ENCODE data around the gene FBXO2.

- no peak for TF ChIP-seq SP1 (CRISPR knock-in tag; IDR thresholded peaks at IDR 0.05)
- TF ChIP-seq RBM17 (IDR thresholded peaks at IDR 0.05; ENCODE audit: borderline replicate concordance, low read depth, low read length), result no peak
- TF ChIP-seq, protein P1, sequence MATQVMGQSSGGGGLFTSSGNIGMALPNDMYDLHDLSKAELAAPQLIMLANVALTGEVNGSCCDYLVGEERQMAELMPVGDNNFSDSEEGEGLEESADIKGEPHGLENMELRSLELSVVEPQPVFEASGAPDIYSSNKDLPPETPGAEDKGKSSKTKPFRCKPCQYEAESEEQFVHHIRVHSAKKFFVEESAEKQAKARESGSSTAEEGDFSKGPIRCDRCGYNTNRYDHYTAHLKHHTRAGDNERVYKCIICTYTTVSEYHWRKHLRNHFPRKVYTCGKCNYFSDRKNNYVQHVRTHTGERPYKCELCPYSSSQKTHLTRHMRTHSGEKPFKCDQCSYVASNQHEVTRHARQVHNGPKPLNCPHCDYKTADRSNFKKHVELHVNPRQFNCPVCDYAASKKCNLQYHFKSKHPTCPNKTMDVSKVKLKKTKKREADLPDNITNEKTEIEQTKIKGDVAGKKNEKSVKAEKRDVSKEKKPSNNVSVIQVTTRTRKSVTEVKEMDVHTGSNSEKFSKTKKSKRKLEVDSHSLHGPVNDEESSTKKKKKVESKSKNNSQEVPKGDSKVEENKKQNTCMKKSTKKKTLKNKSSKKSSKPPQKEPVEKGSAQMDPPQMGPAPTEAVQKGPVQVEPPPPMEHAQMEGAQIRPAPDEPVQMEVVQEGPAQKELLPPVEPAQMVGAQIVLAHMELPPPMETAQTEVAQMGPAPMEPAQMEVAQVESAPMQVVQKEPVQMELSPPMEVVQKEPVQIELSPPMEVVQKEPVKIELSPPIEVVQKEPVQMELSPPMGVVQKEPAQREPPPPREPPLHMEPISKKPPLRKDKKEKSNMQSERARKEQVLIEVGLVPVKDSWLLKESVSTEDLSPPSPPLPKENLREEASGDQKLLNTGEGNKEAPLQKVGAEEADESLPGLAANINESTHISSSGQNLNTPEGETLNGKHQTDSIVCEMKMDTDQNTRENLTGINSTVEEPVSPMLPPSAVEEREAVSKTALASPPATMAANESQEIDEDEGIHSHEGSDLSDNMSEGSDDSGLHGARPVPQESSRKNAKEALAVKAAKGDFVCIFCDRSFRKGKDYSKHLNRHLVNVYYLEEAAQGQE (IDR thresholded peaks at IDR 0.05; ENCODE audit: borderline replicate concordance), result no peak
- TF ChIP-seq, protein P1 (CRISPR knock-in tag; IDR thresholded peaks at IDR 0.05; ENCODE audit: low read depth), result no peak
- TF ChIP-seq EHMT2 (IDR thresholded peaks at IDR 0.05), result no peak
- no peak for TF ChIP-seq ZNF263 (CRISPR knock-in tag; IDR thresholded peaks at IDR 0.05; ENCODE audit: borderline replicate concordance)
- no peak for TF ChIP-seq GATA2 (CRISPR knock-in tag; IDR thresholded peaks at IDR 0.05)
- TF ChIP-seq ZKSCAN3 (CRISPR knock-in tag; IDR thresholded peaks at IDR 0.05), result no peak
- TF ChIP-seq ZNF274 (IDR thresholded peaks at IDR 0.05; ENCODE audit: borderline replicate concordance, low read depth, low read length), result no peak
- TF ChIP-seq BCL6 (CRISPR knock-in tag; IDR thresholded peaks at IDR 0.05), result no peak
- no peak for TF ChIP-seq SIN3A (IDR thresholded peaks at IDR 0.05; ENCODE audit: borderline replicate concordance in 2 of 2, control insufficient read depth in 1 of 2, low read depth in 2 of 2, low read length in 2 of 2)
- TF ChIP-seq BHLHE40 (IDR thresholded peaks at IDR 0.05; ENCODE audit: low read length), result no peak
- no peak for TF ChIP-seq ASH1L (IDR thresholded peaks at IDR 0.05; ENCODE audit: borderline replicate concordance, low read depth, partially characterized antibody)
- TF ChIP-seq JUNB (CRISPR knock-in tag; conservative IDR thresholded peaks at IDR 0.05), result no peak
- TF ChIP-seq CTCF (IDR thresholded peaks at IDR 0.05 in 2 of 3, conservative IDR thresholded peaks at IDR 0.05 in 1 of 3; ENCODE audit: insufficient read depth in 2 of 3, low read depth in 1 of 3, low read length in 3 of 3), result no peak
Measured at GRCh38 chr1:11622398-11622797, 31.8 kb downstream of the FBXO2 start.

All from K562 (cell line).